D721Med (cell line): Measurements from ENCODE around the gene SLC6A16.

Experiments used
- DNase-seq: peaks from one replicate; pipeline ENCODE4 v3.0.0; 2011; ENCODE audit warnings: low spot score; ENCODE audit not compliant: insufficient read length
- FAIRE-seq: peaks from 2 replicates; lab custom pipeline; 2011; peaks lifted over from hg19 to GRCh38; lab: Jason Lieb, UNC
- CTCF ChIP-seq: IDR thresholded peaks from 2 replicates; pipeline ENCODE4 v1.5.1; 2012; ENCODE audit warnings: mild to moderate bottlenecking, control low read depth; ENCODE audit not compliant: insufficient read depth; ENCODE audit errors: missing control alignments

Gene SLC6A16

GRCh38 chr19:49362929-49363267 is 37.9 kb upstream of the SLC6A16 start:
- TF ChIP-seq CTCF: no peak
- no peak for FAIRE-seq
- DNase-seq: no peak

- FAIRE-seq (no peak), DNase-seq (no peak)
- no peak for TF ChIP-seq CTCF
These were observed 37.3 kb upstream of the SLC6A16 start, which contains the start of gene TEAD2 for GRCh38 chr19:49362048-49362928. TSS of gene TEAD2 (minus strand) at chr19:49362416. CDS start at chr19:49360075, 2,341 bp downstream.

GRCh38 chr19:49361438-49362047 is 36.6 kb upstream of the SLC6A16 start:
- FAIRE-seq (no peak), DNase-seq (no peak)
- TF ChIP-seq CTCF: no peak

GRCh38 chr19:49359851-49360820 is 35.1 kb upstream of the SLC6A16 start:
- no peak for DNase-seq
- no peak for FAIRE-seq

GRCh38 chr19:49357186-49357585 is 32.2 kb upstream of the SLC6A16 start:
- no peak for FAIRE-seq
- TF ChIP-seq CTCF: no peak
- DNase-seq: no peak

More at GRCh38 chr19:49359851-49360820, 35.1 kb upstream of the SLC6A16 start:
- no peak for TF ChIP-seq CTCF

- no peak for DNase-seq
- FAIRE-seq: no peak
- TF ChIP-seq CTCF: no peak
These were observed 31.4 kb upstream of the SLC6A16 start for GRCh38 chr19:49356382-49356781.
